Neuron (in vitro differentiated cells): Measurements from ENCODE around the gene UBR4.

ENCODE experiments used
- H2AFZ ChIP-seq: one replicate; pipeline ENCODE4 v1.6.1; 2013; ENCODE audit warnings: low read depth, mild to moderate bottlenecking, inconsistent platforms, low read length, moderate library complexity
- H3K27me3 ChIP-seq: one replicate; pipeline ENCODE4 v1.6.1; 2013; ENCODE audit warnings: low read length; ENCODE audit not compliant: insufficient read depth
- H3K36me3 ChIP-seq: one replicate; pipeline ENCODE4 v1.6.1; 2013; ENCODE audit warnings: low read length; ENCODE audit not compliant: insufficient read depth
- H3K4me1 ChIP-seq: one replicate; pipeline ENCODE4 v1.6.1; 2013; ENCODE audit warnings: low read length; ENCODE audit not compliant: insufficient read depth
- H3K4me3 ChIP-seq: 2 replicates; pipeline ENCODE4 v1.5.1; 2013; ENCODE audit warnings: mild to moderate bottlenecking, low read length, moderate library complexity
- H3K9me3 ChIP-seq: one replicate; pipeline ENCODE4 v1.6.1; 2013; ENCODE audit warnings: low read length

Gene UBR4

DNA sequence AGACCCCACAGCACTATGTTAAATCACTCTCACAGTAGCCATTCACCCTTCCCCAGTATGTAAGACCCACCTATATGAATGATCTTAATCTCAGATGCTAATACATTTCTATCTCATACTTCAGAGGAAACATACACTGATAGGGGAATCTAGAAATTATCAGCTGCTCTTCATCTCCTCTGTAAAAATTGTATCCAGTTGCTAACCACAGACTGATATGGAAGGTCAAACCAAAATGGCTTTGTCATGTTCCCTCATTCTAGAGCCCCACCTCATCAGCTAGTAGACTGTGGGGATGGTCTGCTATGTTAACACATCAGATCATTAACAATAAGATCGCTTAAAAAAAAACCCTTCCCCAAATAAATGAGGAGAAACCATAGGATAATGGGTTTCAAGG lies 71.7 kb downstream of the UBR4 start:
- H2AFZ ChIP-seq: no peak overlapping the region
- H3K27me3 ChIP-seq: no peaks in the 10 kb centered on the region
- H3K36me3 ChIP-seq: peaks cover 88% of the 10 kb centered on the region
- no peaks in the 10 kb centered on the region for H3K4me1 ChIP-seq
- H3K9me3 ChIP-seq: peaks cover 15% of the 10 kb centered on the region
- H3K4me3 ChIP-seq: no peak overlapping the region

DNA sequence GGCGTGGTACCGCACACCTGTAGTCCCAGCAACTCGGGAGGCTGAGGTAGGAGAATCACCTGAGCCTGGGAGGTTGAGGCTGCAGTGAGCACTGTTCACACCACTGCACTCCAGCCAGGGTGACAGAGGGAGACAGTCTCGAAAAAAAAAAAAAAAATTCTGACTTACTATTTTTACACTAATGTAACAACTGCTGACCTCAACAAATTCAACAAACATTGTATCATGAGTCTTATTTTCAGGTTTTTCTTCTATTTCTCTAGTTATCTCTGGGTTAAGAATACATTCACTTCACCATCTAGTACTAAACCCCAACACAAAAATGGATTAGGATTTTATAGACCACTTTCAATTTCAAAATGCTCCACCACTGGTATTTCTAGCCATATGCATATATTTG lies 72.9 kb downstream of the UBR4 start:
- no peak overlapping the region for H2AFZ ChIP-seq
- peaks cover 91% of the 10 kb centered on the region for H3K36me3 ChIP-seq
- H3K4me1 ChIP-seq: no peaks in the 10 kb centered on the region
- H3K4me3 ChIP-seq: no peak overlapping the region
- peaks cover 16% of the 10 kb centered on the region for H3K9me3 ChIP-seq
- no peaks in the 10 kb centered on the region for H3K27me3 ChIP-seq

DNA sequence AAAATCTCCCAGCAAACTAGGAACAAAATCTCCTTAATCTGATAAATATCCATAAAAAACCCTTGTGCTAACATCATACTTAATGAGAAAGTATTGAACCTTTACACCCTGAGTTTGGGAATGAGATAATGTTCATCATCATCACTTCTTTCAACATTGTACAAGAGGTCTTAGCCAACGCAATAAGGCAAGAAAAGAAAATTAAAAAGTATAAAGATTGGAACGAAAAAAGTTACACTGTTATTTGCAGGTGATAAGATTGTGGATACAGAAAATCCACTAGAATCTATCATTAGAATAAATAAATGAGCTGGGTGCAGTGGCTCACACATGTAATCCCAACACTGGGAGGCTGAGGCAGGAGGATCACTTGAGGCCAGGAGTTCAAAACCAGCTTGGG lies 76.7 kb downstream of the UBR4 start:
- Histone ChIP-seq H3K27me3 (no peaks in the 10 kb centered on the region), H3K4me1 (no peaks in the 10 kb centered on the region), H2AFZ (no peak overlapping the region), H3K4me3 (no peak overlapping the region), H3K9me3 (peaks cover 16% of the 10 kb centered on the region), H3K36me3 (peaks cover 87% of the 10 kb centered on the region)

DNA sequence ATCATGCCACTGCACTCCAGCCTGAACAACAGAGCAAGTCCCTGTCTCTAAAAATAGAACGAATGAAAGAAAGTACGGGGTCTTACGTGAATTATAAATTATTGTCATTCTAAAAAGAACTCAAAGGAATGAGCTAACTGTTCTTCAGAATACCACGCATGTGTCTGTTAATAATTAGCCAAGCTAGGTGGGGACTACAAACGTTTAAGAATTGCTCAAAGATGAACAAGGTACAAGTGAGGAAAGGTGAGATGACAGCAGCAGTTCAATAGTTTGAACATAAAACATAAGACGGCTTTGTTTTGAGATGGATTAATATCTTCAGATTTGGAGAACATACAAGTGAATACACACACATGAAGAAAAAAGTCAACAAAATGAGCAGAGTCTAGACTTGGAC lies 79.6 kb downstream of the UBR4 start:
- peaks cover 13% of the 10 kb centered on the region for H3K9me3 ChIP-seq
- H3K4me3 ChIP-seq: no peak overlapping the region
- no peaks in the 10 kb centered on the region for H3K4me1 ChIP-seq
- H3K27me3 ChIP-seq: no peaks in the 10 kb centered on the region
- H2AFZ ChIP-seq: no peak overlapping the region
- H3K36me3 ChIP-seq: peaks cover 88% of the 10 kb centered on the region

DNA sequence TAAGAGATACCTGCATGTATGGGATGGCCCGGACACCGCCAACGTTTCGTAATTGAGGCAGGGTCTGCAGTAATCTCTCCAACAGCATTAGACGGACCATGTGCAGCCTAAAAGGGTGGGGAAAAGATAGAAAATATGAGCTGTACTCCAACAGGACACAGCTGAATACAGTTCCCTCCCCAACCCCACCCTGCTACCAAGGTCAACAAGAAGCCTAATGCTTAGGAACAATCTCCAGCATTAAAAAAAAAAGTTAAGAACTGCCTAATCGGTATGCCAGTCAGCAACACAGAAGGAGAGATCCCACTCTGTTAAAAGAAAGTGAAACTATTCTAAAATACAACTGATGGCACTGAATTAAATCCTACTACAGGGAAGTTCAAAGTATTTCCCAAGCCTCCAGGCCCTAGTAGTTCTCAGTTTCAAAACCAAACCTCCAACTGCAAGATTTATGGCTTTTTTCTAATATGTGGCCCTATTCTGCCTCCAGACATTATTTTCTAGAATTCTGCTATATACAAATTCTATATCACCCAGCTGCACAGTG lies 81.0 kb downstream of the UBR4 start:
- Histone ChIP-seq H3K27me3 (no peaks in the 10 kb centered on the region), H3K4me3 (no peak overlapping the region), H3K4me1 (no peaks in the 10 kb centered on the region), H2AFZ (no peak overlapping the region), H3K36me3 (peaks cover 89% of the 10 kb centered on the region), H3K9me3 (peaks cover 8% of the 10 kb centered on the region)

DNA sequence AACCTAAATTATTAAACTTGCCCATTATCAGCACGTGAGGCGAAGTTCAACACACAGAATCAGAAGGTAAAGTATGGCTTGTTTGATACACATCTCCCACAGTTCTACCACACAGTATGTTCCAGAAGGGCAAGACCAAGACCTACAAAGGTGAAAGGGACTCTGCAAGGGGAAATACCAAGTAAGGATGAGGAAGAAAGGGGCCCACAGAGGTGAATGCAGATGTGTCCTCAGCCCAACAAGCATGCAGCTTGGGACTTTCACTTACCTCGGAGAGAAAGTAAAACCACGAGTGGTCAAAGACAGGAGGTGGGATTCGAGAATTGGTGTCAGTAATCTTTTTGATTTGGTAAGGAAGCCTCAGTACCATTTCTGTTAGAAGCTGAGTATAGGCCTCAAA lies 85.8 kb downstream of the UBR4 start:
- Histone ChIP-seq H3K4me3 (no peak overlapping the region), H2AFZ (no peak overlapping the region), H3K9me3 (no peaks in the 10 kb centered on the region), H3K4me1 (no peaks in the 10 kb centered on the region), H3K36me3 (peaks cover 98% of the 10 kb centered on the region), H3K27me3 (no peaks in the 10 kb centered on the region)

DNA sequence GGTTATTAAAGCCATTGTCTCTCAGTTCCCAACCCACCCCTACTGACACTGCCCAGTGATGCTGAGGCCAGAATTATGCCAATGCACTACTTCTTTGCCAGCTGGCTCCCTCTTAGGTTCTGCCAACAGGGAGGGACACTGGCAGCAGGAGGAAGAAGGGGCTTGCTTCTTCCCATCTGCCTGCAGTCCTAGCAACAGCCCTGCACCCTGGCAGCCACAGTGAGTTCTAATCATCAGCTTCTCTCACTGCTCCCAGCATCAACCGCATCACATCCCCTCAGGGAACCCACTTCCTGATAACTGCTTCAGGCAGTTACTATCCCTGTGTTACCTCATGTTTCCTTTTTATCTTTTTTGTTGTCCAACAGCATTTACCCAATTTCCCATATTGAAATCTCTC lies 86.2 kb downstream of the UBR4 start:
- Histone ChIP-seq H3K9me3 (no peaks in the 10 kb centered on the region), H3K36me3 (peaks cover 98% of the 10 kb centered on the region), H3K4me1 (no peaks in the 10 kb centered on the region), H3K4me3 (no peak overlapping the region), H2AFZ (no peak overlapping the region), H3K27me3 (no peaks in the 10 kb centered on the region)

DNA sequence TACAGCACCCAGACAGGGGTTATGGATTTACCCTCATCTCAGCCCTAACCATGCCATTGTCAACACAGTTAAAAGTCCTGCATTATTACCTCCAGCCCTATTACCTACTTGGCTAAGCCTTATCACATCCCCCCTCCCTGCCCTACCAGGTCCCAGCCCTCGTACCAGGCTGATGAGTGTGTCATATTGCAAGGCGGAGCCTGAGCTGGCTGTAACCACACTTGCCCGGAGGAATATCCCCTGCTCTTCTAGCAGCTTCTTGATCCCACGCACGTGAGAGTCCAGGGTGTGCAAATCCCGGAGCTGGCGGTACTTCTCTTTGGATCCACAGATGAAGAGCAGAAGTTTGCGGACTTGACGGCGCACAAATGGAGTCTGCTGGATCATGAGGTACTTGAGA lies 87.4 kb downstream of the UBR4 start:
- H3K27me3 ChIP-seq: no peaks in the 10 kb centered on the region
- peaks cover 96% of the 10 kb centered on the region for H3K36me3 ChIP-seq
- no peaks in the 10 kb centered on the region for H3K4me1 ChIP-seq
- no peaks in the 10 kb centered on the region for H3K9me3 ChIP-seq
- H2AFZ ChIP-seq: no peak overlapping the region
- no peak overlapping the region for H3K4me3 ChIP-seq

DNA sequence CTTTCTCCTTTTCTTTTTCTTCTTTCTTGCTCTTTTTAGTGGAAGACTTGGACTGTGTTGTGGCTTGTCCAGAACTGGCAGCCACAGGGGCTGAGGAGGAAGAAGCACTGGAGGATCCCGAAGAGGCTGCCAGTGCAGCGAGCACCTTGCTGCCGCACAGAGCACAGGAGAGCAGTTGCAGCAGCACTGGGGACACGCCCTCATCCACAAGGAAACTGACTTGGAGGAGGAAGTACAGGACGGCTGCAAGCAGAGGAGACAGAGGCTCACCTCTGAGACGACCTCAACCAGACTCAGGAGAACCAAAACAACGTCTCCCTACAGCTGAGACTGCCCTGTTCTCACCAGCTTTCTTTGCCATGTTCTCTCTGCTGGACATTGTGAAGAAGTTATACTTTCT lies 88.9 kb downstream of the UBR4 start:
- Histone ChIP-seq H3K36me3 (peaks cover 96% of the 10 kb centered on the region), H3K4me1 (no peaks in the 10 kb centered on the region), H2AFZ (no peak overlapping the region), H3K4me3 (no peak overlapping the region), H3K27me3 (no peaks in the 10 kb centered on the region), H3K9me3 (no peaks in the 10 kb centered on the region)

DNA sequence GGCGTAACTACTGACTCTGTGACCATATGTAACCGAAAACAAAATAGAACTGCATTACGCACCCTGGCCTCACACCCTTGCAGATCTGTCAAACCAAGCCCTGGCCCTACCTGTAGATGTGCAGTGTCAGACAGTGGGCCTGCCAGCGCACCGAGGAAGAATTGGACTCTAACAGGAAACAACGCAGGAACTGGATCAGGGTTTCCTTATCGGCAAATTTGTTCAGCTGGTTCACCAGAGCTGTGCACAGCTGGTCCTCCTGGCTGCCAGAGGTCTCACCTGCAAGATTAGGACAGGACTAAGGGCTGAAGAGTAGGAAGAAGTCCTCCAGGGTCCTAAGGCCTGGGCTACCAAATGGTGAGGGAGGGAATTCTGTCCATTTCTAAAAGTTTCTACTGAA lies 90.0 kb downstream of the UBR4 start:
- Histone ChIP-seq H3K27me3 (no peaks in the 10 kb centered on the region), H3K9me3 (no peaks in the 10 kb centered on the region), H3K36me3 (peaks cover 96% of the 10 kb centered on the region), H3K4me1 (no peaks in the 10 kb centered on the region), H3K4me3 (no peak overlapping the region), H2AFZ (no peak overlapping the region)

DNA sequence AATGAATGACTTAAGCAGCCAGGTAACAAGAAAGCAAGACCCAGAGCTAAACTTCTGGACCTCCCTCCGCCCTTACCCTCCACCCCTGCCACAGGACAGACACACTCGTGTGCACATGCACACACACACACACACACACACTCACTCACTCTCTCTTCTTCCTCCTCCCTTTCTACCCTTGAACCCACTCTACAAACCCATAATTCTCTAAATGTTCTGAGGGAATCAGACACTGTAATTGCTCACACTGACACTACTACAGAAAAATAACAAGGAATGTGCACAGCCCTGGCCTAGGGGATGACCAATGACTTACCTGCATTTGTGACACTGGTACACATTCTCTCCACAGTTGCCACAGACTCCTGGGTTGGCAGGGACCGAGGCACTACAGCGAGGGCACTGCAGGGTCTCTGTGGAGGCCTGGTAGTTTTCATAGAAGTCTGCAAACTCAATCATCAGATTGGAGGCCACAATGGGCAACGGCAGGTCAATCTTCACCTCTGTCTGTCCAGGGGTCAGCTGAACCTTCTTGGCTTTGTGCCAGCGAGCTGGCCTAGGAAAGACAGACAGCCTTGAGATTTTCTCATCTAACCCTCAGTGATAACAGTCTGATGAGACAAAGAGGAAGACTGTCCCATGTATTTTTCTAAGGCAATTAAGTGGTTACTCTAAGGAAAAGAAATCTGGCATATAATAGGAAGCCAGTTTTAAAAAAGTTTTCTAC lies 94.8 kb downstream of the UBR4 start:
- Histone ChIP-seq H3K36me3 (peaks cover 95% of the 10 kb centered on the region), H2AFZ (no peak overlapping the region), H3K9me3 (no peaks in the 10 kb centered on the region), H3K4me3 (no peak overlapping the region), H3K27me3 (no peaks in the 10 kb centered on the region), H3K4me1 (no peaks in the 10 kb centered on the region)

DNA sequence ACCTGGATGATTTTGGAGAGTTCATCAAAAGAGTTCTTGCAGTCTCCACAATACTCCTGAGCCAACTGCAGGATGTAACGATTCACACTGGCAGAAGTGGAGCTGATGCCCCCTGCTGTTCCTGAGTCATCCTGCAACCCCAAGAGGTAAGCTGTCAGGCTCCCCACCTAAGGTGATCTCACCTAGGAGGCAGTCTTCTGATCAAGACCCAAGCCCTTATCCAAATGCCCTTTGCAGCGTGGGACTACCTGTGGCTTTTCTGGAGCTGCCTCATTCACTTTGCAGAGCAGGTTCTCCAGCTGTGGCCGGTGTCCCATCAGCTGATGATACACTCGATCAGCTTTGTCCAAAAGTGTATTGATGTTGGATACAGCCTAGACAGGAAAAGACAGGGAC lies 96.4 kb downstream of the UBR4 start:
- no peak overlapping the region for H2AFZ ChIP-seq
- no peak overlapping the region for H3K4me3 ChIP-seq
- no peaks in the 10 kb centered on the region for H3K9me3 ChIP-seq
- H3K4me1 ChIP-seq: no peaks in the 10 kb centered on the region
- H3K27me3 ChIP-seq: no peaks in the 10 kb centered on the region
- H3K36me3 ChIP-seq: peaks cover 95% of the 10 kb centered on the region

DNA sequence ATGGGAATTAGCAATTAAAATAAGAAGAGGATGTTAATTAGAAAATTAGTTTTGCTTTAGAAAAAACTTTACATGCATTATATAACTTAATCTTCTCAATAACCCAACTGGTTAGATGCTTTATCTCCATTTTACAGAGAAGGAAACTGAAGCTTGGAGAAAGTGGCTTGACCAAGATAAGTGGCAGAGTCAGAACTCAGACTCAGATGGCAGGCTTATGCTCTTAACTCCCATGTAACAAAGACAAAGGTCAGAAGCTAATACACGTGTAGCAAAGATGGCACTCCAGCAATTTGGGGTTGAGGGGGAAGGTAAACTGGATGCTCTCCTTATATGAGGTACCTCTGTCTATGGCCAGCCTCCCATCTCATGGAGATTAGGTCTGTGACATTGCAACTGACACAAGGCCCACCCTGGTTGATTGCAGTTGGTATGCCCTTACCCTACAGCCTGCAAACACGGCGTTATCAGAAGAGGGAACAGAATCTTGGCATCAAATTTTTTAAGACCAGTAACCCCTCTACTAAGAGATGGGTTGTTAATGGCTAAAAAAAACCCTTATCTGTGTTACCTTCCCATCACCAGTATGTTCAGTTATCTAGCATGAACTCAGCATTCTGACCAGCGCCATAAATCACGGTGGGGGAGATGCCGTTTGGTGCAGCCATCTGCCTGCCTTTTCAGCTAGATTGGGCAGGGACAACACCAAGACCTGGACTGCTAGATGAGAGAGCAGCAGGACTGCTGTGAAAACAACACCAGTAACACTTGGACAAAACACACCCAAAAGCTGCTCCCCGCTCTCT lies 97.0 kb downstream of the UBR4 start:
- Histone ChIP-seq H2AFZ (no peak overlapping the region), H3K27me3 (no peaks in the 10 kb centered on the region), H3K4me3 (no peak overlapping the region), H3K36me3 (peaks cover 95% of the 10 kb centered on the region), H3K4me1 (no peaks in the 10 kb centered on the region), H3K9me3 (no peaks in the 10 kb centered on the region)
